Measurements from ENCODE around the gene RPUSD1. TPM values are rescaled to one million over a fixed set of nuclear protein-coding genes. Genes with fewer than 3 reads are reported as not detected.

Gene RPUSD1
- total and polyA plus RNA-seq, 11 donors, result 7.1 to 25.7 (median 10.9) TPM

DNA sequence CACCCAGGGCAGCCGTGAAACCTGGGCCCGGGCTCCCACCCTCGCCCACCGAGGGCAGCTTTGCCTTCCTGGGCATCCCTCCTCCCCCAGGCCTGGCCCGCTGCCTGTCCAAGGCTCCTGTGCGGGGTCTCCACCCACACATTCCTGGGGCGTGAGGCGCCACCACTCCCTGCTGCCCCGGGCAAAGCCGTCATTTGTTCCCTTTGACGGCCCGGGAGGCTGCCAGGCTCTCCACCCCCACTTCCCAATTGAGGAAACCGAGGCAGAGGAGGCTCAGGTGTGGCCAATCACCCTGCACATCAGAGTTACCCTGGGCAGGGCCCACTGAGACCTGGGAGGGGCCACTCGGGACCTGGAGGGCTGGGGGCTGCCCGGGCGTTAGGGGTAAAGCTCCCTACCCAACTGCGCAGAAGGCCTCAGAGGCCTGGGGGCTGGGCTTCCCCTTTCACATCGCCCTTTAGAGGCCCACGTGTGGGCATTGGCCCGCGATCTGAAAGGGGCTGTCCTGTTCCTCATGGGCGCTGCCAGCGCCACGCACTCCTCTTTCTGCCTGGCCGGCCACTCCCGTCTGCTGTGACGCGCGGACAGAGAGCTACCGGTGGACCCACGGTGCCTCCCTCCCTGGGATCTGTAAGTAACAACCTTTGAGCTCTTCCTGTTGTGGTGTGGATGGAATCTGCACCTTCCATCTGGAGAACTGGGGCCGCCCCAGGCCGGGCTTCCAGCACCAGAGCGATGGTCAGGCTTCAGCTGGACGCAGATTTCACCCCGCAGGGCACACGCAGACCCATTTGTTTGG is 27.4 kb downstream of the RPUSD1 start, which contains the start of gene MSLN:
Gene MSLN, plus strand, starts transcription at position 190 of the 799 bp plus-strand sequence. CDS start 1,947 bp downstream, outside the sequence.
- DNase-seq, result peak in 1 of 5 donors; percentile 6

GRCh38 chr16:760065-760464 is 28.1 kb downstream of the RPUSD1 start:
- H3K4me3 ChIP-seq, result no peak overlapping the region
- no peak for TF ChIP-seq CTCF (IDR thresholded peaks at IDR 0.05)
- TF ChIP-seq POLR2A (IDR thresholded peaks at IDR 0.05), result no peak
- no peak for DNase-seq
- H3K36me3 ChIP-seq, result no peaks in the 10 kb centered on the region
- peaks cover 0 to 15% (median 0%) of the 10 kb centered on the region in 9 donors for H3K27me3 ChIP-seq
- H3K4me1 ChIP-seq, result peaks cover 0 to 6% (median 0%) of the 10 kb centered on the region in 12 donors
- WGBS, 4 donors, result 62 to 80% (median 68%) methylated on average over 9 to 15 of the region's 15 CpGs
- ATAC-seq, result no peak
- H3K9me3 ChIP-seq, result no peaks in the 10 kb centered on the region
- intact Hi-C loops (cut with DNase I), result no loop called here
- no peak overlapping the region for H3K27ac ChIP-seq

More for the DNA sequence above, 27.4 kb downstream of the RPUSD1 start, which contains the start of gene MSLN:
- ATAC-seq, result no peak
- peaks cover 0 to 4% (median 0%) of the 10 kb centered on the region in 12 donors for H3K4me1 ChIP-seq
- intact Hi-C loops (cut with DNase I), result no loop called here
- H3K9me3 ChIP-seq, result no peaks in the 10 kb centered on the region
- H3K4me3 ChIP-seq, result no peak within 1 kb of the TSS
- TF ChIP-seq CTCF (IDR thresholded peaks at IDR 0.05) (no peak), POLR2A (IDR thresholded peaks at IDR 0.05) (no peak)
- WGBS, 4 donors, result 73 to 78% (median 76%) methylated on average over 32 to 37 of the region's 37 CpGs
- no peak within 1 kb of the TSS for H3K27ac ChIP-seq
- no peaks in the 10 kb centered on the region for H3K36me3 ChIP-seq
- H3K27me3 ChIP-seq, result peaks cover 0 to 20% (median 0%) of the 10 kb centered on the region in 9 donors

DNA sequence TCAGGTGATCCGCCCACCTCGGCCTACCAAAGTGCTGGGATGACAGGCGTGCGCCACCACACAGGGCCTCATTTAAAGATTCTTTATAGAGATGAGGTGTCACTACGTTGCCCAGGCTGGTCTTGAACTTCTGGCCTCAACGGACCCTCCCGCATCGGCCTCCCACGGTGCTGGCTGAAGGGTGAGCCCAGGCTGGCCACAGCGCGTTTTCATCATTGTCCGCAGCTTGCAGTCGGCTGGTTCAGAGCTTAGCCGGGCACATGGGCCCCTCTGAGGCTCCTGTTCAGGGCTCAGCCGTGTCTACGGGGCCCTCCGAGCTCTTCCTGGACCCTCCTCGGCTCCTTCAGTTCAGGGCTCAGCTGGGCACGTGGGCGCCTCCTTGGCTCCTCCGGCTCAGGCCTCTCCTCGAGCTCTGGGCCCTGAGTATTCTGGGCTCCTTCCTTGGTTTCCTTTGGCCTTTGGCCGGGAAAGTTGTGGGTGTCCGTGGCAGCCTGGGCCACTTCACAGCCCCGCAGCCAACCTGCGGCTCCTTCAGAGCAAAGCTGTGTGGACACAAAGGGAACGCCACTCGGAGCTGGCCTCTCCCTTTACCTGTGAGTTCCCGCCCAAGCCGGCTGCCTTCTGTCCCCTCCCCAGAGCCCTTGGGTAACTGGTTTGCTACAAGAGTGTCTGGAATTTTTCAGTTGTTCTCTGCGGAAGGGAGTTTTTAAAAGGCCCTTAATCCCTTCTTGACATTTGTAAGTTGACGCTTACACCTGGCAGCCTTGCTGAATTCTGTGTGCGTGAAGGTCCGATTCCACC is 28.9 kb downstream of the RPUSD1 start:
- no peak overlapping the region for H3K4me3 ChIP-seq
- H3K4me1 ChIP-seq, result peaks cover 0 to 12% (median 0%) of the 10 kb centered on the region in 12 donors
- 80 to 87% (median 84%) methylated on average over 34 of the region's 34 CpGs for WGBS, 4 donors
- H3K27ac ChIP-seq, result no peak overlapping the region
- DNase-seq, result peak in 1 of 5 donors; percentile 5
- H3K27me3 ChIP-seq, result peaks cover 0 to 15% (median 0%) of the 10 kb centered on the region in 9 donors
- intact Hi-C loops (cut with DNase I), result no loop called here
- ATAC-seq, result no peak
- H3K36me3 ChIP-seq, result no peaks in the 10 kb centered on the region
- no peak for TF ChIP-seq CTCF (IDR thresholded peaks at IDR 0.05)
- no peak for TF ChIP-seq POLR2A (IDR thresholded peaks at IDR 0.05)
- no peaks in the 10 kb centered on the region for H3K9me3 ChIP-seq

DNA sequence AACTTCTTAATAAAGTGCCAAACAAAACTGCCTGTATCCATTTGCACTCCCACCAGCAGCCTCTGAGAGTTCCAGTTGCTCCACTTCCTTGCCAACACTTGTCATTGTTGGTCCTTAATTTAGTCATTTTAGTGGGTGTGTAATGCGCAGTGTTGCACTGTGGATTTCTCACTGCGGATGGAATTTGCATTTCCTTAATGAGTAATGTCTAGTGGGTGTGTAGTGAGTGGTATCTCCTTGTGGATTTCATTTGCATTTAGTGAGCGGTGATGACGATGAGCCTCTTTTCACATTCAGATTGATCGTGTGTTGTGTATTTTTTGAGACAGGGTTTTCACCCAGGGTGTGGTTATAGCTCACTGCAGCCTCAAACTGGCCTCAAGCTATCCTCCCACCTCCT is 31.8 kb downstream of the RPUSD1 start:
- TF ChIP-seq POLR2A (IDR thresholded peaks at IDR 0.05) (no peak), CTCF (IDR thresholded peaks at IDR 0.05) (no peak)
- ATAC-seq, result no peak
- H3K27ac ChIP-seq, result no peak overlapping the region
- H3K27me3 ChIP-seq, result peaks cover 0 to 13% (median 0%) of the 10 kb centered on the region in 9 donors
- no peak overlapping the region for H3K4me3 ChIP-seq
- no peak for DNase-seq
- intact Hi-C loops (cut with DNase I), result no loop called here
- no peaks in the 10 kb centered on the region for H3K9me3 ChIP-seq
- 90 to 93% (median 91%) methylated on average over 5 of the region's 5 CpGs for WGBS, 4 donors
- H3K36me3 ChIP-seq, result no peaks in the 10 kb centered on the region
- peaks cover 0 to 16% (median 0%) of the 10 kb centered on the region in 12 donors for H3K4me1 ChIP-seq

All from heart left ventricle (tissue), 16 donors.